ENCODE measurements around the gene SYNM. TPM values are rescaled to one million over a fixed set of nuclear protein-coding genes. Genes with fewer than 3 reads are reported as not detected.

Gene SYNM
- total RNA-seq, 1 experiment from 2014 or later: 0.12 TPM

GRCh38 chr15:99113547-99114271, 8.8 kb downstream of the SYNM start:
- no peak overlapping the region for H3K4me3 Mint-ChIP-seq (ENCODE audit: unreplicated experiment)
- H3K27me3 Mint-ChIP-seq (ENCODE audit: insufficient read depth, unreplicated experiment): no peaks in the 10 kb centered on the region
- POLR2A ChIA-PET: no interaction called here
- CTCF ChIA-PET: interaction anchor here (0.7 to 1.5 kb wide), 3 partner anchors 13 to 114 kb away, joined by 3 to 9 read pairs (median 4); no protein-coding TSS in a partner anchor
- TF ChIP-seq, protein P1, sequence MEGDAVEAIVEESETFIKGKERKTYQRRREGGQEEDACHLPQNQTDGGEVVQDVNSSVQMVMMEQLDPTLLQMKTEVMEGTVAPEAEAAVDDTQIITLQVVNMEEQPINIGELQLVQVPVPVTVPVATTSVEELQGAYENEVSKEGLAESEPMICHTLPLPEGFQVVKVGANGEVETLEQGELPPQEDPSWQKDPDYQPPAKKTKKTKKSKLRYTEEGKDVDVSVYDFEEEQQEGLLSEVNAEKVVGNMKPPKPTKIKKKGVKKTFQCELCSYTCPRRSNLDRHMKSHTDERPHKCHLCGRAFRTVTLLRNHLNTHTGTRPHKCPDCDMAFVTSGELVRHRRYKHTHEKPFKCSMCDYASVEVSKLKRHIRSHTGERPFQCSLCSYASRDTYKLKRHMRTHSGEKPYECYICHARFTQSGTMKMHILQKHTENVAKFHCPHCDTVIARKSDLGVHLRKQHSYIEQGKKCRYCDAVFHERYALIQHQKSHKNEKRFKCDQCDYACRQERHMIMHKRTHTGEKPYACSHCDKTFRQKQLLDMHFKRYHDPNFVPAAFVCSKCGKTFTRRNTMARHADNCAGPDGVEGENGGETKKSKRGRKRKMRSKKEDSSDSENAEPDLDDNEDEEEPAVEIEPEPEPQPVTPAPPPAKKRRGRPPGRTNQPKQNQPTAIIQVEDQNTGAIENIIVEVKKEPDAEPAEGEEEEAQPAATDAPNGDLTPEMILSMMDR (IDR thresholded peaks at IDR 0.05; ENCODE audit: unreplicated experiment): no peak
- H3K9me3 Mint-ChIP-seq (ENCODE audit: unreplicated experiment): no peaks in the 10 kb centered on the region
- no peak overlapping the region for H3K27ac Mint-ChIP-seq (ENCODE audit: low read depth, unreplicated experiment)
- intact Hi-C loops (cut with micrococcal nuclease): no loop called here
- H3K36me3 Mint-ChIP-seq (ENCODE audit: insufficient read depth, unreplicated experiment): no peaks in the 10 kb centered on the region
- no peak for DNase-seq (ENCODE audit: unreplicated experiment)
- BruUV-seq (replicated peaks): no TSS peak
- no peaks in the 10 kb centered on the region for H3K4me1 Mint-ChIP-seq (ENCODE audit: insufficient read depth, unreplicated experiment)

- intact Hi-C loops (cut with micrococcal nuclease): no loop called here
- no peaks in the 10 kb centered on the region for H3K36me3 Mint-ChIP-seq (ENCODE audit: insufficient read depth, unreplicated experiment)
- POLR2A ChIA-PET: no interaction called here
- H3K27ac Mint-ChIP-seq (ENCODE audit: low read depth, unreplicated experiment): no peak overlapping the region
- TF ChIP-seq, protein P1 (IDR thresholded peaks at IDR 0.05; ENCODE audit: unreplicated experiment): no peak
- BruUV-seq (replicated peaks): no TSS peak
- H3K4me1 Mint-ChIP-seq (ENCODE audit: insufficient read depth, unreplicated experiment): no peaks in the 10 kb centered on the region
- no peaks in the 10 kb centered on the region for H3K27me3 Mint-ChIP-seq (ENCODE audit: insufficient read depth, unreplicated experiment)
- DNase-seq (ENCODE audit: unreplicated experiment): no peak
- CTCF ChIA-PET: interaction anchor here (0.6 to 1.3 kb wide), 3 partner anchors 12 to 1077 kb away, joined by 3 to 4 read pairs (median 3); no protein-coding TSS in a partner anchor
- no peak overlapping the region for H3K4me3 Mint-ChIP-seq (ENCODE audit: unreplicated experiment)
- no peaks in the 10 kb centered on the region for H3K9me3 Mint-ChIP-seq (ENCODE audit: unreplicated experiment)
These were observed 9.8 kb downstream of the SYNM start for GRCh38 chr15:99114511-99115299.

DNA sequence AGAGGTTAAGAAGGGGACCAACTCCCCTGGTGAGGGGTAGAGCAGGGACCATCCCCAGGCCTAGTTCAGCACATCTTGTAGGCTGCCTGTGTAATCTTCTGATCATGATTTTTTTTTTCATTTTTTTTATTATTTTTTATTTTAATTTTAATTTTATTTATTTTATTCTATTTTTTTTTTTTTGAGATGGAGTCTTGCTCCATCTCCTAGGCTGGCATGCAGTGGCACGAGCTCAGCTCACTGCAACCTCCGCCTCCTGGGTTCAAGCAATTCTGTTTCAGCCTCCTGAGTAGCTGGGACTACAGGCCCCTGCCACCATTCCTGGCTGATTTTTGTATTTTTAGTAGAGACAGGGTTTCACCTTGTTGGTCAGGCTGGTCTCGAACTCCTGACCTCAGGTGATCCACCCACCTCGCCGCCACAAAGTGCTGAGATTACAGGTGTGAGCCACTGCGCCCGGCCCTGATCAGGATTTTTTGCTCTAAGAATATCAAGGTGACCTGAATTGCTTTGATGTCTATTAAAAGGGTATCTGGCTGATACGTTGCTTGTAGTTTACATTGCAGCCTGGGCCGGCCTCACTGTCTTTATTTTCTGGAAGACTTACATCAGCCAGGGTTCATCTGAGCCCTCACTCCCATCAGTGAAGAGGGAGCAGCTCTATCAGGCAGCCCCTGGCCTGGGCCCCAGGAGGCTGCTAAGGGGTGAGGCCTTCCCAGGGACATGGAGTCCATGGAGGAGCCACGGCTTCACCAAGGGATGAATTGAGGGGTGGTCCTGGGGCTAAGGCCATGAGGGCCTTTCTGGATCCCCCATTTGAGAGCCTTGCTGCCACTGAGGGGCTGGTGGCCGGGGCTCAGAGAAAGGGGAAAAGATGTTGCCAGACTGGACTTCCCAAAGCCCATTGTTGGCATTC, 10.7 kb downstream of the SYNM start:
- no peak overlapping the region for H3K4me3 Mint-ChIP-seq (ENCODE audit: unreplicated experiment)
- H3K27me3 Mint-ChIP-seq (ENCODE audit: insufficient read depth, unreplicated experiment): no peaks in the 10 kb centered on the region
- H3K27ac Mint-ChIP-seq (ENCODE audit: low read depth, unreplicated experiment): no peak overlapping the region
- TF ChIP-seq, protein P1 (IDR thresholded peaks at IDR 0.05; ENCODE audit: unreplicated experiment): no peak
- no TSS peak for BruUV-seq (replicated peaks)
- H3K4me1 Mint-ChIP-seq (ENCODE audit: insufficient read depth, unreplicated experiment): no peaks in the 10 kb centered on the region
- ChIA-PET POLR2A (no interaction called here), CTCF (interaction anchor here (0.6 to 1.3 kb wide), 3 partner anchors 11 to 1078 kb away, joined by 3 to 4 read pairs (median 3); no protein-coding TSS in a partner anchor)
- H3K36me3 Mint-ChIP-seq (ENCODE audit: insufficient read depth, unreplicated experiment): no peaks in the 10 kb centered on the region
- DNase-seq (ENCODE audit: unreplicated experiment): no peak
- intact Hi-C loops (cut with micrococcal nuclease): no loop called here
- no peaks in the 10 kb centered on the region for H3K9me3 Mint-ChIP-seq (ENCODE audit: unreplicated experiment)
